G401 (cell line): Measurements from ENCODE around the gene TSPEAR. TPM values are rescaled to one million over a fixed set of nuclear protein-coding genes. Genes with fewer than 3 reads are reported as not detected.
A peak's percentile ranks its signal among the peaks of the same experiment; 100 is the strongest.
"Not testable (repeated sequence)": the region's sequence is repeated elsewhere in the genome, so short reads cannot be mapped to it uniquely, and the experiment has no call there.

Experiments used
- DNase-seq: peaks from one replicate; pipeline ENCODE4 v3.0.0-alpha.2; 2015; ENCODE audit warnings: low spot score
- in situ Hi-C: cut with HindIII; loops from 2 replicates; pipeline ENCODE4 v1.10.0; 2016; ENCODE audit warnings: low sequenced_read_pairs, mixed read lengths
- total RNA-seq: library from RNA; depleted of rRNA; stranded (reverse); fragments of >200 nt; shearing (Covaris generic); gene quantifications from 2 replicates; pipeline ENCODE4 v1.2.3, GENCODE V29; 2014

The TSPEAR gene
- total RNA-seq, 1 experiment from 2014 or later = not detected

- in situ Hi-C loops = no loop called here
- DNase-seq = no peak
Measured at GRCh38 chr21:44602463-44602850, 108.9 kb downstream of the TSPEAR start.

GRCh38 chr21:44601596-44602462, 109.5 kb downstream of the TSPEAR start:
- DNase-seq = no peak

GRCh38 chr21:44601091-44601490, 110.3 kb downstream of the TSPEAR start:
- peak; percentile 10 for DNase-seq
- in situ Hi-C loops = not testable (repeated sequence)

More at GRCh38 chr21:44601596-44602462, 109.5 kb downstream of the TSPEAR start:
- in situ Hi-C loops = no loop called here

GRCh38 chr21:44600118-44600978, 111.0 kb downstream of the TSPEAR start, which contains the start of gene KRTAP10-7:
TSS of gene KRTAP10-7 (plus strand) at chr21:44600597. CDS start at chr21:44600622, 25 bp downstream.
- DNase-seq, in situ Hi-C loops: not testable (repeated sequence)

GRCh38 chr21:44599264-44600029, 111.9 kb downstream of the TSPEAR start:
- in situ Hi-C loops = no loop called here
- no peak for DNase-seq

- DNase-seq = no peak
- in situ Hi-C loops = no loop called here
Measured at GRCh38 chr21:44598061-44598460, 113.3 kb downstream of the TSPEAR start.

- no peak for DNase-seq
- in situ Hi-C loops = no loop called here
Measured at GRCh38 chr21:44596068-44596725, 115.2 kb downstream of the TSPEAR start.

GRCh38 chr21:44595524-44595923, 115.8 kb downstream of the TSPEAR start:
- in situ Hi-C loops = no loop called here
- DNase-seq = no peak

GRCh38 chr21:44594406-44594916, 116.9 kb downstream of the TSPEAR start:
- in situ Hi-C loops = no loop called here

GRCh38 chr21:44593598-44594405, 117.6 kb downstream of the TSPEAR start:
- in situ Hi-C loops = no loop called here
- no peak for DNase-seq

More at GRCh38 chr21:44594406-44594916, 116.9 kb downstream of the TSPEAR start:
- DNase-seq = no peak

GRCh38 chr21:44592446-44593311, 118.7 kb downstream of the TSPEAR start, which contains the start of gene KRTAP10-6:
TSS of gene KRTAP10-6 (minus strand) at chr21:44592505. CDS start at chr21:44592484, 21 bp downstream.
- in situ Hi-C loops = no loop called here
- DNase-seq = no peak

- peak; percentile 19 for DNase-seq
- in situ Hi-C loops = not testable (repeated sequence)
Measured at GRCh38 chr21:44591801-44592130, 119.6 kb downstream of the TSPEAR start.

GRCh38 chr21:44590897-44591800, 120.2 kb downstream of the TSPEAR start:
- peak; percentile 38 for DNase-seq
- in situ Hi-C loops = not testable (repeated sequence)

GRCh38 chr21:44590311-44590721, 121.1 kb downstream of the TSPEAR start:
- DNase-seq = no peak
- in situ Hi-C loops = no loop called here

- in situ Hi-C loops = no loop called here
- no peak for DNase-seq
Measured at GRCh38 chr21:44589586-44590305, 121.6 kb downstream of the TSPEAR start.
